ENCODE measurements around the gene NKAPD1. TPM values are rescaled to one million over a fixed set of nuclear protein-coding genes. Genes with fewer than 3 reads are reported as not detected.
"Not testable (repeated sequence)": the region's sequence is repeated elsewhere in the genome, so short reads cannot be mapped to it uniquely, and the experiment has no call there.

NKAPD1 gene
- polyA plus RNA-seq (2011; rRNA removed) (8.6 and 15.9 TPM in 2 replicates), polyA minus RNA-seq (2011; rRNA and poly(A)+ RNA removed) (7.2 and 8.9 TPM in 2 replicates)

- ChIA-PET CTCF (interaction anchor here (0.6 kb wide), 1 partner anchor 42 kb away, joined by 3 read pairs; no protein-coding TSS in a partner anchor), POLR2A (no interaction called here)
- DNase-seq (ENCODE audit: low read depth): peak; percentile 70
- TF ChIP-seq CTCF (IDR thresholded peaks at IDR 0.05; ENCODE audit: insufficient read depth, low read depth, low read length): peak; percentile 15; the same call in 1 of the 2 replicates
- Histone ChIP-seq H3K36me3 (ENCODE audit: control insufficient read depth, insufficient read depth, low read length) (peaks cover 3% of the 10 kb centered on the region), H3K4me3 (ENCODE audit: low read depth, low read length) (peak within 1 kb of the TSS; percentile 67), H3K27me3 (ENCODE audit: control insufficient read depth, insufficient read depth, low read length) (no peaks in the 10 kb centered on the region)
Observed at GRCh38 chr11:112073941-112074811, at the start of gene NKAPD1, which contains the start of gene PIH1D2. Gene NKAPD1, plus strand, starts transcription at chr11:112074299. Its CDS starts 1,276 bp downstream, at chr11:112075575. Gene PIH1D2, minus strand, starts transcription at chr11:112074017. Its CDS starts 843 bp downstream, at chr11:112073174.

- CTCF ChIA-PET: no interaction called here
- Histone ChIP-seq H3K4me3 (ENCODE audit: low read depth, low read length) (peak within 1 kb of the TSS; percentile 80), H3K36me3 (ENCODE audit: control insufficient read depth, insufficient read depth, low read length) (no peaks in the 10 kb centered on the region), H3K27me3 (ENCODE audit: control insufficient read depth, insufficient read depth, low read length) (no peaks in the 10 kb centered on the region)
- no peak for TF ChIP-seq CTCF (IDR thresholded peaks at IDR 0.05; ENCODE audit: insufficient read depth, low read depth, low read length)
- POLR2A ChIA-PET: no interaction called here
- no peak for DNase-seq (ENCODE audit: low read depth)
Observed at GRCh38 chr11:112024773-112025678, 49.1 kb upstream of the NKAPD1 start, which contains the start of gene DLAT. Gene DLAT, plus strand, starts transcription at chr11:112025408. Its CDS starts 65 bp downstream, at chr11:112025473.

GRCh38 chr11:112025707-112026106 lies 48.4 kb upstream of the NKAPD1 start:
- Histone ChIP-seq H3K36me3 (ENCODE audit: control insufficient read depth, insufficient read depth, low read length) (peaks cover 2% of the 10 kb centered on the region), H3K4me3 (ENCODE audit: low read depth, low read length) (peak overlapping the region; percentile 80), H3K27me3 (ENCODE audit: control insufficient read depth, insufficient read depth, low read length) (no peaks in the 10 kb centered on the region)
- ChIA-PET POLR2A (interaction anchor here (0.5 kb wide), 1 partner anchor 10 kb away, joined by 4 read pairs; no protein-coding TSS in a partner anchor), CTCF (no interaction called here)
- DNase-seq (ENCODE audit: low read depth): no peak
- no peak for TF ChIP-seq CTCF (IDR thresholded peaks at IDR 0.05; ENCODE audit: insufficient read depth, low read depth, low read length)

- H3K27me3 ChIP-seq (ENCODE audit: control insufficient read depth, insufficient read depth, low read length); H3K4me3 ChIP-seq (ENCODE audit: low read depth, low read length); CTCF ChIA-PET; H3K36me3 ChIP-seq (ENCODE audit: control insufficient read depth, insufficient read depth, low read length); DNase-seq (ENCODE audit: low read depth); POLR2A ChIA-PET: not testable (repeated sequence)
Observed at GRCh38 chr11:112026784-112027410, 47.2 kb upstream of the NKAPD1 start.

- H3K36me3 ChIP-seq (ENCODE audit: control insufficient read depth, insufficient read depth, low read length): peaks cover 2% of the 10 kb centered on the region
- no peaks in the 10 kb centered on the region for H3K27me3 ChIP-seq (ENCODE audit: control insufficient read depth, insufficient read depth, low read length)
- H3K4me3 ChIP-seq (ENCODE audit: low read depth, low read length): no peak overlapping the region
- ChIA-PET CTCF (no interaction called here), POLR2A (no interaction called here)
- no peak for TF ChIP-seq CTCF (IDR thresholded peaks at IDR 0.05; ENCODE audit: insufficient read depth, low read depth, low read length)
- no peak for DNase-seq (ENCODE audit: low read depth)
Observed at GRCh38 chr11:112029460-112029859, 44.6 kb upstream of the NKAPD1 start.
